Transverse colon (tissue), 4 donors: ENCODE results near the gene PLPP3. TPM values are rescaled to one million over a fixed set of nuclear protein-coding genes. Genes with fewer than 3 reads are reported as not detected.

Source experiments
- DNase-seq: peaks from one replicate; pipeline ENCODE4 v3.0.0-alpha.2; 2019
- H3K27ac ChIP-seq, 4 donors: fragments of 200-600 bp; sonication (generic); 2 replicates each; pipeline ENCODE4 v1.5.1; 2016 to 2018; ENCODE audit warnings: inconsistent platforms in 4 of 4
- H3K27me3 ChIP-seq: fragments of 200-600 bp; sonication (generic); 2 replicates; pipeline ENCODE4 v1.5.1; 2017; ENCODE audit warnings: inconsistent platforms
- H3K36me3 ChIP-seq, 4 donors: fragments of 200-600 bp; sonication (generic); 2 replicates each; pipeline ENCODE4 v1.5.1; 2017 to 2019; ENCODE audit warnings: inconsistent platforms in 4 of 4
- H3K4me1 ChIP-seq, 4 donors: fragments of 200-600 bp; sonication (generic); 2 replicates each; pipeline ENCODE4 v1.5.1; 2017 to 2020; ENCODE audit warnings: inconsistent platforms in 4 of 4
- H3K4me3 ChIP-seq, 4 donors: fragments of 200-600 bp; sonication (generic); 1 replicate in 1 of 4; 2 replicates in 3 of 4; pipeline versions ENCODE4 v1.5.1 to v1.6.1; 2017 to 2019; ENCODE audit warnings: inconsistent platforms in 4 of 4
- H3K9me3 ChIP-seq, 2 donors: fragments of 200-600 bp; sonication (generic); 2 replicates each; pipeline ENCODE4 v1.5.1; 2017 to 2019; ENCODE audit warnings: inconsistent platforms in 2 of 2
- EP300 ChIP-seq: sonication (generic); formaldehyde crosslinking; IDR thresholded peaks from one replicate; pipeline ENCODE4 v1.6.1; 2017; ENCODE audit warnings: antibody characterized with exemption, low read depth
- POLR2A ChIP-seq: fragments of 450-650 bp; IDR thresholded peaks from one replicate; pipeline ENCODE4 v1.6.1; 2016; ENCODE audit warnings: antibody characterized with exemption, mild to moderate bottlenecking, moderate library complexity
- POLR2AphosphoS5 ChIP-seq, 3 donors: sonication (generic); formaldehyde crosslinking; IDR thresholded peaks; one replicate each; pipeline ENCODE4 v1.6.1; 2016; ENCODE audit warnings: antibody characterized with exemption in 3 of 3
- WGBS, 2 donors: methylation state at CpG; one replicate each; pipeline ENCODE4 v1.1.5; 2018; ENCODE audit warnings: low coverage in 1 of 2; 5-methylcytosine and 5-hydroxymethylcytosine counted together
- in situ Hi-C, 4 donors: fragments of 200-750 bp; cut with MboI; loops; one replicate each; pipeline versions ENCODE4 v1.15.0 to v1.15.1; 2017; ENCODE audit warnings: low sequenced_read_pairs in 3 of 4, low pct_ligation_motif_present in 1 of 4, low pct_unique_long_range_greater_than_20kb in 1 of 4
- intact Hi-C: fragments of 100-400 bp; cut with DNase I; formaldehyde crosslinking; loops from one replicate; pipeline ENCODE4 v1.15.1; 2023; ENCODE audit warnings: low total_unique reads
- total RNA-seq, 4 donors: library from RNA; depleted of rRNA; stranded (reverse); fragments of >200 nt; gene quantifications; one replicate each; pipeline ENCODE4 v1.1.0, GENCODE V29; 2016
- TF ChIP-seq, protein P1 (sequence below), 5 experiments: fragments of 200-600 bp in 3 of 5; fragments of 450-650 bp in 2 of 5; sonication (generic) in 3 of 5; IDR thresholded peaks; 1 replicate in 2 of 5; 2 replicates in 3 of 5; pipeline ENCODE4 v1.5.1; 2016 to 2017; ENCODE audit warnings: antibody characterized with exemption in 5 of 5, inconsistent platforms in 3 of 5, mild to moderate bottlenecking in 2 of 5, moderate library complexity in 1 of 5

PLPP3 gene
- total RNA-seq, 4 donors from 2014 or later: 51.2 to 75.1 (median 63.3) TPM

DNA sequence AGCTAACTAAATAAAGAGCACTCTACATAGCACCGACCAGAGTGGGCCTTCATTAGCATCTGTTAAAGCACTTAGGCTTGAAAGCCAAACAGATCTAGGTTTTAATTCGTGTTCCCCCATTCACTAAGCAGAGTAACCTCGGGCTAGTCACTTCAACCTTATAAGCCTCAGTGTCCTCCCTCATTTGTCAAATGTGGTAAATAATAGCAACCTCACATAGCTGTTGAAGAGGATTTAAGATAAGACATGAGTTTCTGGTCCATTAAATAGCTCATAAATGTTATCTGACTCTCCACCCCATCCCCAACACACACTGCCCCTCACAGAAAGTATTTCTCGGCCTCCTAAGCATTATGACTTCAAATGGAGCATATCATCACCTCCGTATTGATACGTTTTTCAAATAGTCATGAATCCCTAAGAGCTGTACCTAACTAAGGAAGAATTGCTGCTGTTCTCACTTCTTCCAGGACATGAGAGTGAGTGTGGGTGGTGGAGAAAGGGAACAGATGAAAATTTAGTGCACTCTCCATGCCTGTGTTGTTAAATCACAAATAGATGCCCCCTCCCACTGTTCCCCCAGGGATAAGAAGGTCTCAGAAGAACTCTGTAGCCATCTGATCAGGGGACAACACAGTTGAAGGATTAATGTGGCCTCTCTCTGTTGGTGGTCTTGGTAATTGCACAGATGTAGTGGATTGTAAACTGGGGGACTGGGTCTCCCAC is 47.6 kb downstream of the PLPP3 start:
- Histone ChIP-seq H3K27ac (no peak overlapping the region), H3K9me3 (no peaks in the 10 kb centered on the region), H3K36me3 (peaks cover 0 to 13% (median 0%) of the 10 kb centered on the region in 4 donors), H3K4me3 (no peak overlapping the region), H3K4me1 (peaks cover 15 to 32% (median 25%) of the 10 kb centered on the region in 4 donors), H3K27me3 (no peaks in the 10 kb centered on the region)
- no peak for DNase-seq
- no peak for TF ChIP-seq EP300
- no peak for TF ChIP-seq POLR2AphosphoS5 (IDR thresholded peaks at IDR 0.05)
- TF ChIP-seq, protein P1, sequence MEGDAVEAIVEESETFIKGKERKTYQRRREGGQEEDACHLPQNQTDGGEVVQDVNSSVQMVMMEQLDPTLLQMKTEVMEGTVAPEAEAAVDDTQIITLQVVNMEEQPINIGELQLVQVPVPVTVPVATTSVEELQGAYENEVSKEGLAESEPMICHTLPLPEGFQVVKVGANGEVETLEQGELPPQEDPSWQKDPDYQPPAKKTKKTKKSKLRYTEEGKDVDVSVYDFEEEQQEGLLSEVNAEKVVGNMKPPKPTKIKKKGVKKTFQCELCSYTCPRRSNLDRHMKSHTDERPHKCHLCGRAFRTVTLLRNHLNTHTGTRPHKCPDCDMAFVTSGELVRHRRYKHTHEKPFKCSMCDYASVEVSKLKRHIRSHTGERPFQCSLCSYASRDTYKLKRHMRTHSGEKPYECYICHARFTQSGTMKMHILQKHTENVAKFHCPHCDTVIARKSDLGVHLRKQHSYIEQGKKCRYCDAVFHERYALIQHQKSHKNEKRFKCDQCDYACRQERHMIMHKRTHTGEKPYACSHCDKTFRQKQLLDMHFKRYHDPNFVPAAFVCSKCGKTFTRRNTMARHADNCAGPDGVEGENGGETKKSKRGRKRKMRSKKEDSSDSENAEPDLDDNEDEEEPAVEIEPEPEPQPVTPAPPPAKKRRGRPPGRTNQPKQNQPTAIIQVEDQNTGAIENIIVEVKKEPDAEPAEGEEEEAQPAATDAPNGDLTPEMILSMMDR (IDR thresholded peaks at IDR 0.05): no peak
- TF ChIP-seq POLR2A: no peak
- intact Hi-C loops (no loop called here), in situ Hi-C loops (no loop called here)
- WGBS, 2 donors: 84 to 88% methylated on average over 6 of the region's 6 CpGs

DNA sequence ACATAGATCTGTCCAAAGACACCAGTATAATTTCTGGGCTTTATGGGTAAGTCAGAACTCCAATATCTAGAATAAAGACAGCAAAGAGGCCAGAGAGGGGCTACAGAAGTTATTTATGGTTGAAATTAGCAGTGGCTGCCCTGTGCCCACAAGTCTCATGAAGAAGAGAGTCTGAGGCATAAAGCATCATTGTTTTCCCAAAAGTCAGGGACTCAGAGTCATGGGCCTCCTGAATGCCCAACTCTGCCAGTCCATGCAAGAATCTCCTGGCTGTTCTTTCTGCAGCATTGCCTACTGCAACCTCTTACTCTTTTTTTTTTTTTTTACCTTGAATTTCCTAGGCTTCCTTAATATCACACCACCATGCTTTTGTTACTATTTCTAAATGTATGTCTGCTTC is 49.6 kb downstream of the PLPP3 start:
- TF ChIP-seq, protein P1 (IDR thresholded peaks at IDR 0.05): no peak
- TF ChIP-seq POLR2AphosphoS5 (IDR thresholded peaks at IDR 0.05) (no peak), EP300 (no peak), POLR2A (no peak)

DNA sequence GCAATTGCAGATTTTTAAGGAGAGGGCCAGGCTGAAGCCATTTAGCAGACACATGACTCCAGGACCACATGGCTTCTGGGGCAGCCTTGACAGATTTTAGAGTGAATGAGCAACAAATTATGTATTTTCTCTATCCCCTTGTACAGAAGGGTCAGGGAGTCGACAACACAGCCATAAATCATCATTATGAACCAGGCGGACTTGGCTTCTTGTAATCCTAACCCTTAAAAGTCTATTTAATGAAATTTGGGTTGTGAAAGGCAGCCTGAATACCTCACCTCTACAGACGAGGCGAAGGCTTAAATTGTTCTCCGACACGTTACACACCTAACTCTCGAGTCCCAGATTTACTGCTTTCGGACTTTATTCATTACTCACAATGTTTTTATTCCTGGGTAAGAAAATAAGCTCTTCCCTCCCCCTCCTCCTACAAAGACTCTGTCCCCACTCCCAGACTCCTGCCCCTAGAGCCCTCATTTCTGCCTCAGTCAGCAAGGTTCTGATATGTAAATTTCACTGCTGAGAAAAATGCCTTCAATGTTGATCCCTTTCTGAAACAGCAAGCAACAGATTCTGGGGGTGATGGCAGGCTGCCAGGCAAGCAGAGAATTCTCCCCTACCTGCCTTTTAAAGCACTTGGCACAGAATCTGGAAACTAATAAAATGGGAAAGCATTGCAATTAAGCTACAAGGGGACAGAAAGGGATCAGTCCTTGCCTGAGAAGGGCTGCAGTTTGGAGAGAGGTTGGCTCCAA is 51.6 kb downstream of the PLPP3 start:
- in situ Hi-C loops: no loop called here
- DNase-seq: peak; percentile 33

More for the DNA sequence above, 49.6 kb downstream of the PLPP3 start:
- H3K4me3 ChIP-seq: no peak overlapping the region
- intact Hi-C loops (no loop called here), in situ Hi-C loops (no loop called here)
- H3K9me3 ChIP-seq: no peaks in the 10 kb centered on the region
- no peak overlapping the region for H3K27ac ChIP-seq
- DNase-seq: no peak
- H3K36me3 ChIP-seq: no peaks in the 10 kb centered on the region
- no peaks in the 10 kb centered on the region for H3K27me3 ChIP-seq
- peaks cover 26 to 45% (median 39%) of the 10 kb centered on the region in 4 donors for H3K4me1 ChIP-seq

More for the DNA sequence above, 51.6 kb downstream of the PLPP3 start:
- H3K27me3 ChIP-seq: no peaks in the 10 kb centered on the region
- 42% methylated on average over 8 of the region's 8 CpGs; no CpG with 5 or more reads in 1 of the 2 donors for WGBS, 2 donors
- TF ChIP-seq EP300: no peak
- TF ChIP-seq, protein P1 (IDR thresholded peaks at IDR 0.05): no peak
- TF ChIP-seq POLR2AphosphoS5 (IDR thresholded peaks at IDR 0.05): no peak
- TF ChIP-seq POLR2A: no peak
- peak overlapping the region; percentile 3 to 51 (median 30) for H3K27ac ChIP-seq
- H3K9me3 ChIP-seq: no peaks in the 10 kb centered on the region
- no peak overlapping the region for H3K4me3 ChIP-seq
- H3K4me1 ChIP-seq: peaks cover 26 to 42% (median 38%) of the 10 kb centered on the region in 4 donors
- H3K36me3 ChIP-seq: peaks cover 0 to under 1% (median 0%) of the 10 kb centered on the region in 4 donors
- intact Hi-C loops: no loop called here
